ENCODE data around the gene PRRG4.
A peak's percentile ranks its signal among the peaks of the same experiment; 100 is the strongest.
"Not testable (repeated sequence)": the region's sequence is repeated elsewhere in the genome, so short reads cannot be mapped to it uniquely, and the experiment has no call there.

PRRG4 gene

GRCh38 chr11:32829680-32830412 lies at the start of gene PRRG4:
Gene PRRG4, plus strand, starts transcription at chr11:32829927. Its CDS starts 603 bp downstream, at chr11:32830530.
- TF ChIP-seq ZFX (IDR thresholded peaks at IDR 0.05), result peak; percentile 65
- no peak for TF ChIP-seq CTCF (conservative IDR thresholded peaks at IDR 0.05)
- peak within 1 kb of the TSS; percentile 86 for H3K27ac ChIP-seq

GRCh38 chr11:32780839-32781238 lies 48.9 kb upstream of the PRRG4 start:
- not testable (repeated sequence) for H3K27ac ChIP-seq

GRCh38 chr11:32781721-32782120 lies 48.0 kb upstream of the PRRG4 start:
- TF ChIP-seq ZFX (IDR thresholded peaks at IDR 0.05) (no peak), CTCF (conservative IDR thresholded peaks at IDR 0.05) (no peak)
- no peak overlapping the region for H3K27ac ChIP-seq

GRCh38 chr11:32785262-32785661 lies 44.5 kb upstream of the PRRG4 start:
- TF ChIP-seq CTCF (conservative IDR thresholded peaks at IDR 0.05), result no peak
- no peak for TF ChIP-seq ZFX (IDR thresholded peaks at IDR 0.05)
- no peak overlapping the region for H3K27ac ChIP-seq

GRCh38 chr11:32786811-32787210 lies 42.9 kb upstream of the PRRG4 start:
- TF ChIP-seq CTCF (conservative IDR thresholded peaks at IDR 0.05) (no peak), ZFX (IDR thresholded peaks at IDR 0.05) (no peak)
- no peak overlapping the region for H3K27ac ChIP-seq

GRCh38 chr11:32790916-32791315 lies 38.8 kb upstream of the PRRG4 start:
- TF ChIP-seq ZFX (IDR thresholded peaks at IDR 0.05) (no peak), CTCF (conservative IDR thresholded peaks at IDR 0.05) (no peak)
- no peak overlapping the region for H3K27ac ChIP-seq

GRCh38 chr11:32792111-32792947 lies 37.4 kb upstream of the PRRG4 start:
- no peak for TF ChIP-seq CTCF (conservative IDR thresholded peaks at IDR 0.05)
- no peak for TF ChIP-seq ZFX (IDR thresholded peaks at IDR 0.05)
- no peak overlapping the region for H3K27ac ChIP-seq

All from C4-2B (cell line).